ENCODE data around the gene IL1A.

Gene IL1A

GRCh38 chr2:112800881-112801583 lies 16.7 kb upstream of the IL1A start:
- no peak for ATAC-seq
- TF ChIP-seq GLIS3 (CRISPR knock-in tag; IDR thresholded peaks at IDR 0.05) (no peak), ZC3H10 (CRISPR knock-in tag; IDR thresholded peaks at IDR 0.05) (no peak)

- no peak for ATAC-seq
- TF ChIP-seq ZFP3 (CRISPR knock-in tag; IDR thresholded peaks at IDR 0.05): no peak
These were observed 15.0 kb upstream of the IL1A start for GRCh38 chr2:112798979-112799975.

GRCh38 chr2:112796486-112796885 lies 12.2 kb upstream of the IL1A start:
- TF ChIP-seq ZFP3 (CRISPR knock-in tag; IDR thresholded peaks at IDR 0.05): no peak
- TF ChIP-seq RARB (CRISPR knock-in tag; IDR thresholded peaks at IDR 0.05): no peak
- TF ChIP-seq ZNF8 (CRISPR knock-in tag; IDR thresholded peaks at IDR 0.05): no peak
- TF ChIP-seq GLIS3 (CRISPR knock-in tag; IDR thresholded peaks at IDR 0.05): no peak
- TF ChIP-seq PPARA (CRISPR knock-in tag; IDR thresholded peaks at IDR 0.05; ENCODE audit: borderline replicate concordance): no peak
- no peak for TF ChIP-seq CREB5 (CRISPR knock-in tag; IDR thresholded peaks at IDR 0.05; ENCODE audit: low read depth)
- TF ChIP-seq ARNTL (CRISPR knock-in tag; IDR thresholded peaks at IDR 0.05; ENCODE audit: borderline replicate concordance, low read depth): no peak
- TF ChIP-seq ZFP30 (CRISPR knock-in tag; IDR thresholded peaks at IDR 0.05): no peak
- no peak for ATAC-seq

- no peak for ATAC-seq
- no peak for TF ChIP-seq PATZ1 (CRISPR knock-in tag; IDR thresholded peaks at IDR 0.05; ENCODE audit: borderline replicate concordance)
- TF ChIP-seq TSHZ2 (CRISPR knock-in tag; IDR thresholded peaks at IDR 0.05): no peak
- no peak for TF ChIP-seq CREB5 (CRISPR knock-in tag; IDR thresholded peaks at IDR 0.05; ENCODE audit: low read depth)
- no peak for TF ChIP-seq GLIS3 (CRISPR knock-in tag; IDR thresholded peaks at IDR 0.05)
- no peak for TF ChIP-seq ZNF565 (CRISPR knock-in tag; conservative IDR thresholded peaks at IDR 0.05; ENCODE audit: low read depth)
- TF ChIP-seq ZNF70 (CRISPR knock-in tag; IDR thresholded peaks at IDR 0.05): no peak
- TF ChIP-seq POU6F1 (CRISPR knock-in tag; IDR thresholded peaks at IDR 0.05; ENCODE audit: borderline replicate concordance, low read depth): no peak
- TF ChIP-seq TCF4 (CRISPR knock-in tag; IDR thresholded peaks at IDR 0.05; ENCODE audit: borderline replicate concordance): no peak
- TF ChIP-seq PPARA (CRISPR knock-in tag; IDR thresholded peaks at IDR 0.05; ENCODE audit: borderline replicate concordance): no peak
- no peak for TF ChIP-seq ZC3H10 (CRISPR knock-in tag; IDR thresholded peaks at IDR 0.05)
- TF ChIP-seq ZFP30 (CRISPR knock-in tag; IDR thresholded peaks at IDR 0.05): no peak
- TF ChIP-seq CSRNP3 (CRISPR knock-in tag; IDR thresholded peaks at IDR 0.05): no peak
- no peak for TF ChIP-seq ESRRG (CRISPR knock-in tag; IDR thresholded peaks at IDR 0.05)
These were observed 11.5 kb upstream of the IL1A start for GRCh38 chr2:112795774-112796173.
